GM15510 (cell line): ENCODE results near the gene NOTCH1.

Experiments
- POLR2A ChIP-seq: IDR thresholded peaks from 3 replicates; pipeline ENCODE4 v1.6.1; 2011; ENCODE audit warnings: borderline replicate concordance; ENCODE audit not compliant: insufficient read length; ENCODE audit errors: extremely low read depth

NOTCH1 gene

GRCh38 chr9:136499935-136500910, 45.6 kb downstream of the NOTCH1 start:
- TF ChIP-seq POLR2A: no peak

DNA sequence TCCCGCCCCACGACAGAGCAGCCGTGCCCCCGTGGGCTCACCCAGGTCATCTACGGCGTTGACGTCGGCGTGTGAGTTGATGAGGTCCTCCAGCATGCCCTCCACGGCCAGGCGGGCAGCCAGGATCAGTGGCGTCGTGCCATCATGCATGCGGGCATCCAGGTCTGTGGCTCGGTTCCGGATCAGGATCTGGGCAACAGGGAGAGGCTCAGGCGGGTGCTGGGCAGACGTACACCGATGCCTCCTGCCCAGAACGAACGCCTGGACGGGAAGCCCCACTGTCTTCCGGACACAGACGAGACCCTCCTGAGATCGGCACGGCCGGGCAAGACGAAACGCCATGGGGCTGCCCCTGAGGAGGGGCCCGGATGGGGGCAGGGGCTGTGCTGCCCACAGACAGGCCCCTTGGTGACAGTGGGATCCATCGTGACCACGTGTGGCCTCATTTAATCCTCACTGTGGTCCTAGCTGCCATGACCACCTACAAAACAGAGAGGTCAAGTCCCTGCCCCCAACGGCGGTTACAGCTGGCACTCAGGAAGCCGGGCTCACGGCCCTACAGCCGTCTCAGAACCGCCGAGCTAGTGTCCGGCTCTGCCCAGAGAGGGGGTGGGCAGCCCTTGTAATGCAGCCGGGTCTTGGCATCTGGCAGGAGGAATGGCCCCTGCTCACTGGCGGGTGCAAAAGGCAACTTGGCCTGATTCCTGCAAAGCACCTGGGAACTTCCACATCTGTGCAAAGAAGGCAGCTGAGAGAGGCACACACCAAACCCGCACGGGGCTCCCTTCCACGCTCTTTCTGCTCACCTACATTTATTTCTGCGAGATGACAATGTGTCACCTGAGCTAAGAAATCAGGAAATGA, 46.5 kb downstream of the NOTCH1 start:
- TF ChIP-seq POLR2A: no peak

DNA sequence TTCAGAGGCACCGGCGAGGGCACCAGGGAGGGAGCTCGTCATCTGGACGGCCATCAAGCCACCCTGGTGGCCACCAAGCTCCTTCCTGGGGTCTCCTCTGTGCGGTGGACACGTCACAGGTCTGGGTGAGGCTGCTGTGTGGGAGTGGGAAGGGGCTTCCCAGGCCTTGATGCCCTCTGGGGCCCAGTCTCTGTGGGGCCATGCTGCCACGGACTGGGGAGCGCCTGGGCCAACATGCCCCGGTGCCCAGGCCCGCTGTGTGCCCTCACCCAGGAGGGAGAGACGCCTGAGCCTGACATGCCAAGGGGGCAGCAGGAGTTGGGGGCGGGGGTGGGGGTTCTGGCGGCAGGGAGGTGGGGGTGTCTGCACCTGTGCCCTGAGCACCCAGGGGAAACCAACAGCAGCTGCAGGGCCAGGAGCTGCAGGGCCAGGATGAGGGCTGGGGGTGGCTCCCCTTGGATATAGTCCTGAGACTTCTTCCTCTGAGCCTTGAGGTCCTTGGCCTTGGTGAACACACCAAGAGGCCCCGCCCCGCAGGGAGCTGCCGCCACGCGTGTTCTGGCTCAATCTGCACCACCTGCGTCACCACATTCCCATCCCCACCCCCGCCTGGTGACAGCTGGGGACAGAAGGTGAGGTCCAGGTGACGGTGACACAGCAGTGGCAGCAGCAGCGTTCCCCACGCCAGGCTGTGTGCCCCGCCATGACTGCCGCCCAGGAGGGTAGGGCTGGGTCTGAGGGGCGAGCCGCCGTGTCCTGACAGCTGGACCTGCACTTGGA, 47.7 kb downstream of the NOTCH1 start:
- no peak for TF ChIP-seq POLR2A

GRCh38 chr9:136496801-136497620, 48.8 kb downstream of the NOTCH1 start:
- TF ChIP-seq POLR2A: no peak

- TF ChIP-seq POLR2A: no peak
Measured at GRCh38 chr9:136496181-136496580, 49.7 kb downstream of the NOTCH1 start.

GRCh38 chr9:136495238-136495800, 50.5 kb downstream of the NOTCH1 start:
- no peak for TF ChIP-seq POLR2A

- no peak for TF ChIP-seq POLR2A
Measured at GRCh38 chr9:136494531-136495215, 51.2 kb downstream of the NOTCH1 start.

DNA sequence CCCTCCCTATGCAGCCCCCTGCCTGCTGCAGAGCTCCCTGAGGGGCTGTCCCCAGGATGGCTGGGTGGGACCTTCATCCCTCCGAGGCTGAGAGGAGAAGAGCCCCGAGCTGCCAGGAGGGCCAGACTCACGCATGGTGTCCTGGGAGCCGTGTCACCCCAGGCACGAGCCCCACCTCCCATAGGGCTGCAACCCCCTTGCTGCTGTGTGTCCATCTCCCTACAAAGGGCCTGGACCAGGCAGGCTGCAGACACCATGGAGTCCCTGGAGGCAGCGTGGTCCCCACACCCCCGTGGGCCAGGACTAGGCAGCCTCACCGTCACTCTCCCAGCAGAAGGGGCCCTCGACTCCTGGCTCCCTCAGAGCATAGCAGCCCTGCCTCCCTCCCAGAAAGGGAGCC, 51.8 kb downstream of the NOTCH1 start:
- no peak for TF ChIP-seq POLR2A

DNA sequence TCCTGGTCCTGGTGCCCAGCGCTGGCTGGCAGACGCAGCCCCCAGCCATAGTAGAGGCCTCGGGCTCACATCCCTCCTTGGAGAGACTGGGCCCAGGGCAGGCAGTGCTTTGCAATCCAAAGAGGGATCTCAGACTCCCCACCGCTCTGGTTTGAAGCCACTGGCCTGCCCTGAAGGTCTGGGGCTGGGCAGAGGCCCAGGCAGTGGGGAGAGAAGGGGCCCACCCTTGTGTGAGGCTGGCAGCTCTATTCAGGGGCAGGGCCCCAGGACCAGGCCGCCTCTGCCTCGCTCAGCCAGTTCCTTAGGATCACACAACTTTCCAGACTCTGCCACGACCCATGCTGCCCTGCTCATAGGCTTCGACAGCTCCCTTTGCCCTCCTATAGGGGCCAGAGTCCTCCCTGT, 52.3 kb downstream of the NOTCH1 start:
- TF ChIP-seq POLR2A: peak; percentile 16

- no peak for TF ChIP-seq POLR2A
Measured at GRCh38 chr9:136492978-136493522, 52.8 kb downstream of the NOTCH1 start.

DNA sequence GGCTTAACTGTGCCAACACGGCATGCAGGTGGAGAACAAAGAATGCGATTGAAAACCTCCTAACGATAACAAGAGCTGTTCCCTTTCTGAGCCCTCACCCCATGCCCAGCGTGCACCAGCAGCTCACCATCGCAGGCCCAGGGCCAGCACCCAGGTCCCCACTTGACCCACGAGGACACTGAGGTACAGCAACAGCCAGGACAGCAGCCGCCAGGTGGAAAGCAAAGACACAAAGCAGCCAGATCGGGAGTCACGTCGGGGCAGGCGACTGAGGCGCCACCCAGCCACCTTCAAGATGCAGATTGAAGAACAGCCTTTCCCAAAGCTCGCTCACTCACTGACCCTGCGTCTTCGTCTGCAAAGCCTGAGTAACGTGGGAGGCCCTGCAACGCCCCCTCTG, 56.1 kb downstream of the NOTCH1 start:
- TF ChIP-seq POLR2A: no peak

DNA sequence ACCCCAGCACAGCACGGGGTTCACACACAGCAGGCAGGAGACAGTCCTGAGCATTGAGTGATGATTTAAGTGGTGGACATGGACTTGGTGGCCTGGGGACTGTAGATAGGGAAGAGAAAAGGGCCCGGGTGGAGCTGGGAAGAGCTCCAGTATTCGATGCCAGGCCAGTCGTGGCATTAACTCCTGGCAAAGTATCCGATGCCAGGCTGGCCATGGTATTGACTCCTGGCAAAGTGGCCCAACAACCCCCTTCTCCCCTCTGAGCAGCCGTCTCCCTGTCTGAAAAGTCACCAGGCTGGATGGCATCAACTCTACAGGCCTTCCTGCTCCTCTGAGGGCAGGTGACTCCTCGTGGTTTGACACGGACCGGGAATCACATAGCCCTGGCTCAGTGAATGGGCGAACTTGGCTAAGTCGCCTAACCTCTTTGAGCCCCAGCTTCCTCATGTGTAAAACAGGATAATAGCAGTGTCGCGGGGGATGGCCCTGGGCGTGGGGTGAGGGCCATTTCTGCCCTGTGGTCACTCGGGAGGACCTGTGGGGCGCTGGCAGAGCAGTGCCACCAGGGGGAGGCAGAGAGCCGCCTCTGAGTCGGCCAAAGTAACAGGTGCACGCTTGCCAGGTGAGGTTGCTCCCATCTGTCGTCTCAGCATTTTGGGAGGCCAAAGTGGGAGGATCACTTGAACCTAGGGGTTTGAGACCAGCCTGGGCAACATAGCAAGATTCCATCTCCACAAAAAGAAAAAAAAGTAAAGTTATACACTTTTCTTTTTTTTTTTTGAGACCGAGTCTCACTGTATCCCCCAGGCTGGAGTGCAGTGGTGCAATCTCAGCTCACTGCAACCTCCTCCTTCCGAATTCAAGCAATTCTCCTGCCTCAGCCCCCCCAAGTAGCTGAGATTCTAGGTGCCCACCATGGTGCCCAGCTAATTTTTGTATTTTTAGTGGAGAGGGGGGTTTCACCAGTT, 57.3 kb downstream of the NOTCH1 start:
- no peak for TF ChIP-seq POLR2A

DNA sequence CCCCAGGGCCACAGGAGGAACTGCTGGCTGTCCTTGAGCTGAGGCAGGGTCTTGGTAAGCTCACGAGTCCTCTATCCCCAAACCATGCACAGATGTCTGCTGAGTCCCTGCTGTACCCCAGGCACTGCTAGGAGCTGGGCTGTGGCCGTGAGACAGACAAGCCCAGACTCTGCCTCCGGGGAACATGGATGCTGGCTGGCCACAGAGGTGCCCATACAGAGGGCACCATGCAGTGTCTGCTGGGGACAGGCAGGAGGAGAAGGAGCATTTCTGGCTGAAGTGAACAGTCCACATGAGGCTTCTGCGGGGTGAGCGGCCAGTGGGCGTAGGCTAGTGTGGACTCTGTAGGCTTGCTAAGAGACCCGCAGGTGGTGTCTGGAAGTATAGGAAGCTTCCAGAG, 58.2 kb downstream of the NOTCH1 start:
- TF ChIP-seq POLR2A: no peak
